Activated naive CD4-positive, alpha-beta T cell treated with anti-CD3 and anti-CD28 coated beads for 36 hours (primary cell): ENCODE results near the gene GRIP2. TPM values are rescaled to one million over a fixed set of nuclear protein-coding genes. Genes with fewer than 3 reads are reported as not detected.

Experiments
- CTCF ChIA-PET: fragments of 350-600 bp; sonication (Branson Sonifier 250); formaldehyde crosslinking; loops from one replicate; lab custom pipeline; 2021; ENCODE audit warnings: antibody characterized with exemption; lab: Charles Lee
- DNase-seq: peaks from one replicate; pipeline ENCODE4 v3.0.0-alpha.2; 2020
- H3K27ac Mint-ChIP-seq: one replicate; pipeline ENCODE4 v1.8.0; 2021; ENCODE audit warnings: mild to moderate bottlenecking, mixed read lengths
- H3K27me3 Mint-ChIP-seq: one replicate; pipeline ENCODE4 v1.8.0; 2021; ENCODE audit warnings: low read depth, mixed read lengths
- H3K36me3 Mint-ChIP-seq: one replicate; pipeline ENCODE4 v1.8.0; 2021; ENCODE audit warnings: low read depth, mixed read lengths
- H3K4me1 Mint-ChIP-seq: one replicate; pipeline ENCODE4 v1.8.0; 2021; ENCODE audit warnings: low read depth, mixed read lengths
- H3K4me3 Mint-ChIP-seq: one replicate; pipeline ENCODE4 v1.8.0; 2021; ENCODE audit warnings: mild to moderate bottlenecking, moderate library complexity, mixed read lengths
- H3K9me3 Mint-ChIP-seq: one replicate; pipeline ENCODE4 v1.8.0; 2021; ENCODE audit warnings: mixed read lengths
- intact Hi-C: fragments of 100-400 bp; cut with micrococcal nuclease; formaldehyde crosslinking; loops from one replicate; pipeline ENCODE4 v1.15.1; 2023
- total RNA-seq, 2 experiments: library from RNA; stranded (reverse); gene quantifications; one replicate each; pipeline ENCODE4 v1.2.3, GENCODE V29; 2021

Gene GRIP2
- total RNA-seq, 2 experiments from 2014 or later: not detected

DNA sequence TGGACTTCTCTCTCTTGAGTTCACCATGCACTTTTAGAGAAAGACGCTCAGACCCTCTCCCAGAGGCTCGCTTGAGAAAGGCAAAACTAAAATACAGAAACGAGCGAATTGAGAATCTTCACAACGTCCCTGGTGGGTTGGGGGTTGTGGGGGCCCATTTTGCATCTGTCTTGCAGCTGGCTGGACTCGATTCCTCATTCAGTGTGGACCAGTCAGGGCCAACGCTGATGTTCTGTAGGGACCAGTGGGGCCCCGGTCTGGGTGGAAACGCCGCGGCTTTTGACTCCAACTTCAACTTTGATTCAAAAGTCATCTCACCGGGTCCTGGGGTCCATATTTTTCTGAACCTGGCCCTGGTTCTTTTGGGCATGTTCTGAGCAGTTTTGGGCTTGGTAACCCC lies 69.7 kb downstream of the GRIP2 start:
- Mint-ChIP-seq H3K9me3 (no peaks in the 10 kb centered on the region), H3K4me1 (no peaks in the 10 kb centered on the region), H3K36me3 (peaks cover 23% of the 10 kb centered on the region), H3K4me3 (no peak overlapping the region), H3K27me3 (no peaks in the 10 kb centered on the region), H3K27ac (no peak overlapping the region)
- intact Hi-C loops: no loop called here
- CTCF ChIA-PET: no interaction called here
- no peak for DNase-seq

DNA sequence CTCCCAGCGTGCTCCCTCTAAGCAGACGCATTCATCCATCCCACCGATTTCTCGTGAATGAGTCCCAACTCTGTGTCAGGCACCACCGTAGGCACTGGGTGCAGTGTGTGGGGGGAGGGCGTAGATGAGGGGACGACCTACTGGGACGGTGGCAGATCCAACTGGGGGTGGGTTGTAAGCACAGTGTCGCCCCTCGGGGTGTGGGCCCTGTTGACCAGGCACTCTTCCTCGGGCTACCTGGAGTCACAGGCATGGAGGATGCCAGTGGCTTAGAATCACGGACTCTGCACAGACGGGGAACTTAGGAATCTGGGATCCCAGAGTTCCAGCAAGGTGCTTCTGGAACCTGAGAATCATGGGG lies 71.5 kb downstream of the GRIP2 start:
- Mint-ChIP-seq H3K27me3 (no peaks in the 10 kb centered on the region), H3K9me3 (no peaks in the 10 kb centered on the region)

DNA sequence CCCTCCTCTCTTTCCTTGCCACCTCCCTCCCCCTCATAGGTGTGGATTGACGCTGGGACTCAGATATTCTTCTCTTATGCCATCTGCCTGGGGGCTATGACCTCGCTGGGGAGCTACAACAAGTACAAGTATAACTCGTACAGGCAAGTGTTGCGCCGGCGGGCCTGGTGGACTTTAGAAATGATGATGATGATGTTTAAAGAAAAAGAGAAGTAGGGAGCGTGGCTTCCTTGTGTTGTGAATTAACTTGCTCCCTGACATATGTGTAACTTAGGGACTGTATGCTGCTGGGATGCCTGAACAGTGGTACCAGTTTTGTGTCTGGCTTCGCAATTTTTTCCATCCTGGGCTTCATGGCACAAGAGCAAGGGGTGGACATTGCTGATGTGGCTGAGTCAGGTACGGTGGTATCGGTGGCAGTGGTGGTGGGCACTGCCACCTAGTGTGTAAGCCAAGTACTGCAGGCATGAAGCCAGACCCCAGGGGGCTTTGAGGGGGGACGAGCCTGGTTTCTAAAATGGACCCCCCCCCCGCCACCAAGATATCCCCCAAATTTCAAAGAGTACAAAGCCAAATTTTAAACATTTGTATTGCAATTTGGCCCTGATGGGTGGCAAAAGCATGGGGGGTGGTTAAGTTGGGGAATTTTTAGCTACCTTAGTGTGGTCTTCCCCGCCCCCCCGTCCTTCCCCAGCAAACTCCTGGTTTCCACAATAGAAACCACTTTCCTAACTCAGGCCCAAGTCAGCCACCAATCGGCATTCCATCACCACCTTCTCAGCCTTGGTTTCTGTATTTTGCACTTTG lies 72.1 kb downstream of the GRIP2 start:
- H3K4me1 Mint-ChIP-seq: peaks cover under 1% of the 10 kb centered on the region
- H3K4me3 Mint-ChIP-seq: no peak overlapping the region
- H3K27me3 Mint-ChIP-seq: no peaks in the 10 kb centered on the region
- CTCF ChIA-PET: interaction anchor here (0.5 to 3.0 kb wide), 27 partner anchors 10 to 265 kb away, joined by 3 to 16 read pairs (median 3); no protein-coding TSS in a partner anchor
- peak; percentile 47 for DNase-seq
- H3K27ac Mint-ChIP-seq: peak overlapping the region; percentile 30
- no peaks in the 10 kb centered on the region for H3K9me3 Mint-ChIP-seq
- peaks cover 14% of the 10 kb centered on the region for H3K36me3 Mint-ChIP-seq
- intact Hi-C loops: loop anchor here (1.0 kb wide), 5 partner anchors 66 to 572 kb away; partner anchors contain the start of gene SLC6A6

More for the DNA sequence above, 71.5 kb downstream of the GRIP2 start:
- Mint-ChIP-seq H3K36me3 (peaks cover 20% of the 10 kb centered on the region), H3K27ac (no peak overlapping the region), H3K4me1 (no peaks in the 10 kb centered on the region), H3K4me3 (no peak overlapping the region)
- no peak for DNase-seq
- CTCF ChIA-PET: interaction anchor here (0.7 to 2.3 kb wide), 15 partner anchors 10 to 265 kb away, joined by 3 to 16 read pairs (median 3); no protein-coding TSS in a partner anchor
- intact Hi-C loops: loop anchor here (1.0 kb wide), 5 partner anchors 66 to 572 kb away; partner anchors contain the start of gene SLC6A6

DNA sequence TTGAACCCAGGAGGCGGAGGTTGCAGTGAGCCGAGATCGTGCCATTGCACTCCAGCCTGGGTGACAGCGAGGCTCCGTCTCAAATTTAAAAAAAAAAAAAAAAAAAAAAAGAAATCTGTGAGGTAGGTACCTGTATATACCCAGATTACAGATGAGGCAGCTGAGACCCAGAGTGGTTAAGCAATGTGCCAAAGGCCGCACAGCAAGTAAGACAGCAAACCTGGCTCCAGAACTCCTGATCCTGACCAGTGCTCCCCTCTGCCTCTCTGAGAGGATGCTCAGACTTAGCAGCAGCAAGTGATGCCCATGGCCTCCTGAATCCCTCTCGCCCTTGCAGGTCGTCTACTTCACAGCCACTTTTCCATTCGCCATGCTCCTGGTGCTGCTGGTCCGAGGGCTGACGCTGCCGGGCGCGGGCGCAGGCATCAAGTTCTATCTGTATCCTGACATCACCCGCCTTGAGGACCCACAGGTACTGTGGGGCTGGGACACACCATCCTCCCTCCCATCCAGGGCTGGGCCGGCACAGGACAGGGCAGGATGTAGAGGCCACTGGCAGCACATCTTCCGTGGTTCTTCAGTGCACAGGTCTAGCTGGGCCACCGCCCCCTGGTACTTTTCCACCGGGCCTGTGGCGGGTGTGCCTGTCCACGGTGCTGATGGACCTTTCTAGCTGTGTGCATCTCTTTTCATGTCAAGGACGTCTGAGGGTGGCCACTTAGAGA lies 73.8 kb downstream of the GRIP2 start:
- intact Hi-C loops: no loop called here
- Mint-ChIP-seq H3K4me3 (no peak overlapping the region), H3K36me3 (peaks cover 14% of the 10 kb centered on the region), H3K4me1 (peaks cover 15% of the 10 kb centered on the region), H3K27ac (no peak overlapping the region), H3K27me3 (no peaks in the 10 kb centered on the region), H3K9me3 (no peaks in the 10 kb centered on the region)
- CTCF ChIA-PET: interaction anchor here (0.6 to 3.0 kb wide), 8 partner anchors 8 to 269 kb away, joined by 3 to 16 read pairs (median 6); no protein-coding TSS in a partner anchor
- DNase-seq: no peak

DNA sequence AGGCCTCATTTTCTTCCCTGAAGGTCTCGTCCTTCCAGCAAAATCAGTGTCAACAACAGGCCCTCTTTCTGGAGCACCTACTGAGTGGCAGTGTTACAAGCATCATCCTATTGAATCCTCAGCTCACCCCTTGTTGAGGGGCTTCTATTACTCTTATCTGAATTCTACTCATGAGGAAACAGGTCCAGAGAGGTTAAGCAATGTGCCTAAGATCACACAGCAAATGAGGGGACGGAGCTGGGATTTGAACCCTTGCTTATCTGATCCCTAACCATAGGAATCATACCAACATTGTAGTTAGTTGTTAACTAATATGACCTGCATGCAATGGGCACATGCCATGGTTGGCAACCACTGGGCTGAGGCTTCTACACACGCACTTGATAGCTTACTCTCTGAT lies 74.7 kb downstream of the GRIP2 start:
- H3K27ac Mint-ChIP-seq: no peak overlapping the region
- H3K27me3 Mint-ChIP-seq: no peaks in the 10 kb centered on the region
- H3K4me3 Mint-ChIP-seq: no peak overlapping the region
- CTCF ChIA-PET: interaction anchor here (3.0 kb wide), 1 partner anchor 204 kb away, joined by 15 read pairs; no protein-coding TSS in a partner anchor
- peaks cover 18% of the 10 kb centered on the region for H3K36me3 Mint-ChIP-seq
- intact Hi-C loops: no loop called here
- no peaks in the 10 kb centered on the region for H3K9me3 Mint-ChIP-seq
- peaks cover 18% of the 10 kb centered on the region for H3K4me1 Mint-ChIP-seq
- no peak for DNase-seq

DNA sequence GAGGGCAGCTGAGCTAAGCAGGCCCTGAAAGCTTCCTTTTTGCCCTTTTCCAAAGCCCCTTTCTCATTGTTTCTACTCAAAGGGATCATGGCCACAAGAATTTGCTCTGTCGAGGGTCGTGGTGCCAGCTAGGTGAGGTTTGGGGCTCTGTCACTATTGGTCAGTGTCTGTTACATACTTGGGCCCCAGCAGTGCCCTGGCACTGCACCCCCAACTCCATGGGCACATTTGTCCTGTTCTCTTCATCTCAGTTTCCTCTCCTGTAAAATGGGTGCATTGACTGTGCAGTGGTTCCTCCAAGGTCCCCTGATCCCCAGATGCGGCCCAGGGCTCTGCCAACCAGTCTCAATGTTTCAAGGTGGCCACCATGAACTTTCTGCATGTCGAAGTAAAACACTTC lies 75.6 kb downstream of the GRIP2 start:
- Mint-ChIP-seq H3K4me1 (peaks cover 22% of the 10 kb centered on the region), H3K36me3 (peaks cover 23% of the 10 kb centered on the region), H3K4me3 (no peak overlapping the region), H3K27ac (no peak overlapping the region), H3K9me3 (no peaks in the 10 kb centered on the region), H3K27me3 (no peaks in the 10 kb centered on the region)
- CTCF ChIA-PET: interaction anchor here (1.1 kb wide), 1 partner anchor 204 kb away, joined by 3 read pairs; no protein-coding TSS in a partner anchor
- DNase-seq: no peak
- intact Hi-C loops: no loop called here

DNA sequence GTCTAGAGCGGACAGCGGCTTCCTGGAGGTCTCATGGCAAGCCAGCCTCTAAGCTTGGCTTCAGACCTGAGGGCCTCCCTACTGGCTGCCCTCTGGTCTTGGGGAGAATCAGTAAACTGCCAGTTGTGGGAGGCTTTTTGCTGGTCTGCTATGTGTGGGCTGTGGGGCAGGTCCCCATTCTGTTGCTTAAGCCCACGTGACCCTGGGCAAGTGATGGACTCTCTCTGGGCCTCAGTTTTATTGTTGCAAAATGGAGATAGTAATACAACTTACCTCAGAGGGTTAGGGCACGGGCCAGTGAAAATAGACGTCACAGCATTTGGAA lies 76.0 kb downstream of the GRIP2 start:
- intact Hi-C loops: no loop called here
- H3K36me3 Mint-ChIP-seq: peaks cover 24% of the 10 kb centered on the region
- no peaks in the 10 kb centered on the region for H3K27me3 Mint-ChIP-seq
- no peak for DNase-seq
- no peak overlapping the region for H3K4me3 Mint-ChIP-seq
- CTCF ChIA-PET: interaction anchor here (1.1 kb wide), 1 partner anchor 203 kb away, joined by 3 read pairs; no protein-coding TSS in a partner anchor
- H3K4me1 Mint-ChIP-seq: peaks cover 24% of the 10 kb centered on the region
- no peak overlapping the region for H3K27ac Mint-ChIP-seq
- no peaks in the 10 kb centered on the region for H3K9me3 Mint-ChIP-seq

DNA sequence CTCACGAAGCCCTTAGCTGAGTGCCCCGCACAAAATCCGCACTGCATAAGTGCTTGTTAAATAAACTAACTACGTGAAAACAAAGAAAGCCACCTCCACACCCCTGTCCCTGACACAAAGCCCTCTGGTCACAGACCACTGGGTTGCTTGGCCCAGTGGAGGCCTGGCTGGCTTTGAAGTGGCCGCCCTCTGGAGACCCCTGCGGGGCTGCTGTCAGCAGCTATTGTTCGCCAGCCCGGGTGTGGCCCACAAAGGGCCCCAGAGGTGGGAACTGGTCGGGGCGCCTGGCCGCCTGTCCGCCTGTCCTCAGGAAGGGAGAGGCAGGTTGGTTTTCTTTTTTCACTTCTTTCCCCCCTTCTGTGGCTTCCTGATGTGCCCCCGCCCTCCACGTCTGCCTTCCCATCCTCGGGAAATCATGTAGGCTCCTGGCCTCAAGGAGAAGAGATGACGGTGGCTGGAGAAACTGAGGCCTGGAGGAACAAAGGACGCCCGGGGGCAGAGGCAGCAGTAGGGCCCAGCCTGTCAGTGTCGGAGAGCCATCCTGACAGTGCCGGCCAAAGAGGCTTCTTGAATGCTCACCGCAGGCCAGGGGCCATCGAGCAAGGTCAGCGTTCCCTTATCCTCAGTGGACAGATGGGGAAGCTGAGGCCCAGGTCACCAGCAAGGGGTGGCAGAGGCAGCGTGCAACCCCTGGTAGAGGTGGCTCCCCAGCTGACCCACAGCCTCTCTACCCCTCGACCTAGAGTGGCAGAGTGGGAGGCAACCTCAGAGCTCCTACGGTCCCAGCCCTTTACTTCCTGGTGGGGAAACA lies 76.6 kb downstream of the GRIP2 start:
- H3K9me3 Mint-ChIP-seq: no peaks in the 10 kb centered on the region
- H3K36me3 Mint-ChIP-seq: peaks cover 24% of the 10 kb centered on the region
- H3K4me1 Mint-ChIP-seq: peaks cover 29% of the 10 kb centered on the region
- no peak overlapping the region for H3K27ac Mint-ChIP-seq
- no peaks in the 10 kb centered on the region for H3K27me3 Mint-ChIP-seq
- H3K4me3 Mint-ChIP-seq: no peak overlapping the region
- DNase-seq: no peak
- CTCF ChIA-PET: interaction anchor here (1.1 to 2.6 kb wide), 3 partner anchors 61 to 203 kb away, joined by 3 to 14 read pairs (median 7); partner anchors contain the start of gene SLC6A6
- intact Hi-C loops: no loop called here

DNA sequence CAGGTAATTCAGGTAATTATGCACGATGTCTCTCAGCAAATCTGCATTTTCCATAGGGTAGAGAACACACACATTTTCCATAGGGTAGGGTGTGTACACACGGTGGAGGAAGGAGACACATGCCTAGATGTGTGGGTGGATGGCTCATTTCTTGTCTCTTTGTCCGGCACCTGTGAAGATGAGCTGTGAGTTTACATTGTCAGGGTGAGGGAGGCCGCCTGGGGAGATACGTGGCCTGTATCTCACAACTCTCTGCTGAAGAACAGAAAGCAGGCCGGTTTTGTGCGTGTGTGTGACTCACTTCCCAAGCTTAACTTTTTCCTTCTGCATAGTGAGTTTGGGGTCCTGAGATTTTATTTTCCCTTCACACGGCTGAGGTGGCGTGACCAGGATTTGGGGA lies 77.4 kb downstream of the GRIP2 start:
- peaks cover 36% of the 10 kb centered on the region for H3K4me1 Mint-ChIP-seq
- H3K27me3 Mint-ChIP-seq: no peaks in the 10 kb centered on the region
- no peaks in the 10 kb centered on the region for H3K9me3 Mint-ChIP-seq
- peak; percentile 29 for DNase-seq
- H3K27ac Mint-ChIP-seq: peak overlapping the region; percentile 55
- peaks cover 18% of the 10 kb centered on the region for H3K36me3 Mint-ChIP-seq
- H3K4me3 Mint-ChIP-seq: no peak overlapping the region
- intact Hi-C loops: loop anchor here (1.0 kb wide), 1 partner anchor 30 kb away; no protein-coding TSS in a partner anchor
- CTCF ChIA-PET: interaction anchor here (0.9 to 2.6 kb wide), 5 partner anchors 60 to 267 kb away, joined by 3 to 14 read pairs (median 3); partner anchors contain the start of gene SLC6A6

DNA sequence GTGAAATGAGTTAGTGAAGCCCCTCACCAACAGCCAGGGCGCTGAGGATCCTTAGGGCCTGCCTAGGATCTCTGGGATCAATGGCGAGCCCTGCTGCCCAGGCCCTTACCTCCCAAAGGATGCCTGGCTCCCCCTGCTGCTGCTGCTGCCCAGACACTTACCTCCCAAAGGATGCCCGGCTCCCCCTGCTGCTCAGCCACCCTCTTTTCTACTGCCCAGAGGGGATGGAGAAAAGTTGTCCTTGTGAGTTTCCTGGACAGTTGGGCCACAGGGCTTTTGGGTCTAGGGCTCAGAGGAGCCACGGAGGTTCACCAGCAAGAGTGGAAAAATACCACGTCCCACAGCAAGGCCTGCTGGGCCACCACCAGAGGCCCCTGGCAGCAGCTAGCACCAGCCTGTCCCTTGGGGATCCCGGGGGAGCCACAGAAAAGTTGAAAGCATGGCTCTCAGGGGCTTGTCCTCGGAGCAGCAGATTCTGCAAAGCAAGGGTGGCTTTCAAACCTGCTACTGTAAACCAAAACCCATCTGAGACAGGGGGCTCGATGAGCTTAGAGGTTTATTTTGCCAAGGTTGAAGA lies 78.3 kb downstream of the GRIP2 start:
- peak; percentile 77 for DNase-seq
- H3K4me3 Mint-ChIP-seq: no peak overlapping the region
- H3K36me3 Mint-ChIP-seq: peaks cover 16% of the 10 kb centered on the region
- no peaks in the 10 kb centered on the region for H3K9me3 Mint-ChIP-seq
- intact Hi-C loops: loop anchor here (1.0 kb wide), 4 partner anchors 30 to 567 kb away; partner anchors contain the start of gene SLC6A6
- H3K27ac Mint-ChIP-seq: peak overlapping the region; percentile 59
- H3K27me3 Mint-ChIP-seq: no peaks in the 10 kb centered on the region
- CTCF ChIA-PET: interaction anchor here (0.6 to 2.6 kb wide), 9 partner anchors 30 to 266 kb away, joined by 3 to 14 read pairs (median 3); partner anchors contain the start of gene SLC6A6
- H3K4me1 Mint-ChIP-seq: peaks cover 36% of the 10 kb centered on the region
